Measurements from ENCODE around the gene HJV.

DNA sequence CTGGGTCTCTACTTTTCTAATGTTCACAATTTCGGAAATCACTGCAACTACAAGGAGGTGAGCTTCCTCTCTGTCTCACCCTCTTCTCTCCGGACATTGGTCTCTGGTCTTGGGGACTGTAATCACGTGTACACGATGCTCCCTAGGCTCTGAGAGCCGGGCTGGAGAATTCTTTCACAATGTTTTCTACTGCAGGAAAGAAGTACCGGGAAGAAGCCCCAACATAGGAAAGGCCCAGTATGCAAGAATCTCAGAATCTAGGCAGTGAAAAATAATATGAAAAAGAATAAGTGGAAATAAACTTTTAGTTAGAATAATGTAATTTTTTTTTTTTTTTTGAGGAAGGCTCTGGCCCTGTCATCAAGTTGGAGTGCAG is 13.5 kb upstream of the HJV start:
- TF ChIP-seq, protein P1, sequence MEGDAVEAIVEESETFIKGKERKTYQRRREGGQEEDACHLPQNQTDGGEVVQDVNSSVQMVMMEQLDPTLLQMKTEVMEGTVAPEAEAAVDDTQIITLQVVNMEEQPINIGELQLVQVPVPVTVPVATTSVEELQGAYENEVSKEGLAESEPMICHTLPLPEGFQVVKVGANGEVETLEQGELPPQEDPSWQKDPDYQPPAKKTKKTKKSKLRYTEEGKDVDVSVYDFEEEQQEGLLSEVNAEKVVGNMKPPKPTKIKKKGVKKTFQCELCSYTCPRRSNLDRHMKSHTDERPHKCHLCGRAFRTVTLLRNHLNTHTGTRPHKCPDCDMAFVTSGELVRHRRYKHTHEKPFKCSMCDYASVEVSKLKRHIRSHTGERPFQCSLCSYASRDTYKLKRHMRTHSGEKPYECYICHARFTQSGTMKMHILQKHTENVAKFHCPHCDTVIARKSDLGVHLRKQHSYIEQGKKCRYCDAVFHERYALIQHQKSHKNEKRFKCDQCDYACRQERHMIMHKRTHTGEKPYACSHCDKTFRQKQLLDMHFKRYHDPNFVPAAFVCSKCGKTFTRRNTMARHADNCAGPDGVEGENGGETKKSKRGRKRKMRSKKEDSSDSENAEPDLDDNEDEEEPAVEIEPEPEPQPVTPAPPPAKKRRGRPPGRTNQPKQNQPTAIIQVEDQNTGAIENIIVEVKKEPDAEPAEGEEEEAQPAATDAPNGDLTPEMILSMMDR (conservative IDR thresholded peaks at IDR 0.05; ENCODE audit: low read depth, low read length), result no peak
- TF ChIP-seq MXI1 (IDR thresholded peaks at IDR 0.05; ENCODE audit: borderline replicate concordance, low read depth, low read length) (no peak), BHLHE40 (IDR thresholded peaks at IDR 0.05; ENCODE audit: low read depth, low read length) (no peak), RAD21 (IDR thresholded peaks at IDR 0.05; ENCODE audit: low read length) (no peak), CEBPB (IDR thresholded peaks at IDR 0.05; ENCODE audit: low read depth, low read length) (no peak)

Data from IMR-90 (cell line).